ENCODE results near the gene CATSPERE.
"Not testable (repeated sequence)": the region's sequence is repeated elsewhere in the genome, so short reads cannot be mapped to it uniquely, and the experiment has no call there.

The CATSPERE gene

GRCh38 chr1:244664353-244664752 lies 203.3 kb downstream of the CATSPERE start:
- DNase-seq (ENCODE audit: low read depth in 2 of 2): no peak

GRCh38 chr1:244665771-244666217 lies 204.7 kb downstream of the CATSPERE start:
- peak in 1 of 2 donors; percentile 11 for DNase-seq (ENCODE audit: low read depth in 2 of 2)

- DNase-seq (ENCODE audit: low read depth in 2 of 2): not testable (repeated sequence)
Measured at GRCh38 chr1:244666672-244667418, 205.8 kb downstream of the CATSPERE start.

- no peak for DNase-seq (ENCODE audit: low read depth in 2 of 2)
Measured at GRCh38 chr1:244667797-244668196, 206.7 kb downstream of the CATSPERE start.

- DNase-seq (ENCODE audit: low read depth in 2 of 2): no peak
Measured at GRCh38 chr1:244672946-244673682, 212.0 kb downstream of the CATSPERE start.

GRCh38 chr1:244674446-244674845 lies 213.4 kb downstream of the CATSPERE start:
- no peak for DNase-seq (ENCODE audit: low read depth in 2 of 2)

DNA sequence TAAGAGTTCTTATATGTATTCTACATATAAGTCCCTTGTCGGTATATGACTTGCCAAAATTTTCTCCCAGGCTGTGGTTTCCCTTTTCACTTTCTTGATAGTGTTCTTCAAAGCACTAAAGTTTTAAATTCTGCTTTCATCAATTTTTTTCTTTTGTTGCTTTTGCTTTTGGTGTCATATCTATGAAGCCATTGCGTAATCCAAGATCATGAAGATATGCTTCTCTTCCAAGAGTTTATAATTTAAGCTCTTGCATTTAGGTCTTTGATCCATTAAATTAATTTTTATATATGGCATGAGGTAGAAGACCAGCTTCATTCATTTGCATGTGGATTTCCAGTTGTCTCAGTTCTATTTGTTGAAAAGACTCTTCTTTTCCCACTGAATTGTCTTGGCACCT lies 214.1 kb downstream of the CATSPERE start:
- no peak for DNase-seq (ENCODE audit: low read depth in 2 of 2)

DNA sequence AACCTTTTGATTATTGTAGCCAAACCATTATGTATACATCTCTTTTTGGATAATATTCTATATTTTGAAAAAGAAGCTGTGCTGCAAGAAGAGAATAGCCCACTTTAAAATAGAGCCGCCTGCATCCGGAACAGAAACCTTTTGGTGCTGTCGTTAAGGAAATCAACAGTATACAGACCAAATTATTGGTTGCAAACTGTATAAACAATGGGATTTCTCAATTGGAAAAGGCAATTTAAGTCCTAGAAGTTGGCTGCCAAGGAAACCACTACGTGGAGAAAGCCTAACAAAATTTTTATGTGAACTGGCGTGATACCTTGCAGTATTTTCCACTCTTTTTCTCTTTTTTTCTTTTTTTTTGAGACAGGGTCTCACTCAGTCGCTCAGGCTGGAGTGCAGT lies 217.6 kb downstream of the CATSPERE start:
- no peak for DNase-seq (ENCODE audit: low read depth in 2 of 2)

DNA sequence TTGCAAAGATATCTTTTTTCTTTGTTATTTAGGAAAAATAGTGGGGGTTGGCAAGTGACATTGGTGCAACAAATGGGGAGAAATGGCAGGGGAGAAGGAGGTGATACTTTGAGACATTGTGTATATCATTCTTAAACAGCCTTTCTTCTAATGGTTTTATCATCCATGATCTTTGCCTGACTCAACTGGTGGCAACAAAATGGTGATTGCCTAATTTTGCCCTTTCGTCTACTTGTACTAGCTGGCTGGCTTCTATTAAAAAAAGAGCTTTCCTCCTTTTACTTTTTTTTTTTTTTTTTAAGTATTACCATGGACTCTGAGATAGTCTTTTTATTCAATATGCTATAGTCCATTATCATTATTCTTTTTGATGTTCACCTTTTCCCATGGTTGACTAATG lies 219.6 kb downstream of the CATSPERE start:
- no peak for DNase-seq (ENCODE audit: low read depth in 2 of 2)

- DNase-seq (ENCODE audit: low read depth in 2 of 2): not testable (repeated sequence)
Measured at GRCh38 chr1:244682087-244682486, 221.0 kb downstream of the CATSPERE start.

All from stimulated activated CD8-positive, alpha-beta memory T cell treated with anti-CD3 and anti-CD28 coated beads, Interleukin-7, amount 100 ng/mL, for 4 hours (primary cell).